H1 (cell line): Measurements from ENCODE around the gene NR1I2. TPM values are rescaled to one million over a fixed set of nuclear protein-coding genes. Genes with fewer than 3 reads are reported as not detected.

Experiments
- CTCF ChIA-PET: fragments of 300-600 bp; sonication (Branson Sonifier 250); formaldehyde crosslinking; loops from one replicate; lab custom pipeline; 2021; ENCODE audit not compliant: partially characterized antibody; lab: Charles Lee
- POLR2A ChIA-PET: fragments of 300-600 bp; sonication (Branson Sonifier 250); formaldehyde crosslinking; loops from one replicate; lab custom pipeline; 2021; ENCODE audit warnings: inconsistent platforms; ENCODE audit not compliant: partially characterized antibody; lab: Charles Lee
- DNase-seq, 2 experiments: peaks; one replicate each; pipeline versions ENCODE4 v3.0.0 to v3.0.0-alpha.2; 2010 to 2022; ENCODE audit warnings: low spot score in 2 of 2, low read depth in 1 of 2, mixed read lengths in 1 of 2
- FAIRE-seq: peaks from 2 replicates; lab custom pipeline; 2011; peaks lifted over from hg19 to GRCh38; lab: Jason Lieb, UNC
- H2AFZ ChIP-seq: 2 replicates; pipeline ENCODE4 v1.8.1; 2012; ENCODE audit warnings: low read length, inconsistent platforms
- H2AK5ac ChIP-seq: 2 replicates; pipeline ENCODE4 v1.6.1; 2013; ENCODE audit warnings: low read depth, low read length
- H2BK120ac ChIP-seq: replicated peaks from 2 replicates; pipeline ENCODE3; 2013; ENCODE audit warnings: low read depth, low read length, inconsistent platforms
- H2BK12ac ChIP-seq: 2 replicates; pipeline ENCODE4 v1.6.1; 2013; ENCODE audit warnings: low read depth, low read length
- H2BK15ac ChIP-seq: 2 replicates; pipeline ENCODE4 v1.6.1; 2013; ENCODE audit warnings: low read length
- H2BK20ac ChIP-seq: 2 replicates; pipeline ENCODE4 v1.6.1; 2013; ENCODE audit warnings: low read length
- H2BK5ac ChIP-seq: 2 replicates; pipeline ENCODE4 v1.6.1; 2013; ENCODE audit warnings: low read depth, low read length
- H3K14ac ChIP-seq: 2 replicates; pipeline ENCODE4 v1.6.1; 2013; ENCODE audit warnings: inconsistent platforms; ENCODE audit not compliant: insufficient read length
- H3K18ac ChIP-seq: 2 replicates; pipeline ENCODE4 v1.6.1; 2013; ENCODE audit warnings: low read length; ENCODE audit errors: extremely low read depth
- H3K23ac ChIP-seq: 2 replicates; pipeline ENCODE4 v1.6.1; 2013; ENCODE audit warnings: inconsistent platforms; ENCODE audit not compliant: insufficient read length
- H3K23me2 ChIP-seq: 2 replicates; pipeline ENCODE4 v1.6.1; 2013; ENCODE audit warnings: low read depth, low read length
- H3K27ac ChIP-seq: 2 replicates; pipeline ENCODE4 v1.6.1; 2011; ENCODE audit warnings: low read depth, low read length, inconsistent platforms
- H3K27me3 ChIP-seq, 4 experiments: replicated peaks in 1 of 4; 1 replicate in 1 of 4; 2 replicates in 3 of 4; pipeline versions ENCODE4 v1.6.1 to v1.8.1; 2011 to 2013; ENCODE audit warnings: low read length in 3 of 4, mild to moderate bottlenecking in 3 of 4, inconsistent platforms in 2 of 4, mixed read lengths in 2 of 4, moderate library complexity in 1 of 4; ENCODE audit not compliant: control insufficient read depth in 3 of 4, insufficient read depth in 3 of 4; ENCODE audit errors: extremely low read depth in 1 of 4
- H3K36me3 ChIP-seq, 4 experiments: 2 replicates each; pipeline versions ENCODE4 v1.6.1 to v1.8.1; 2011 to 2013; ENCODE audit warnings: mild to moderate bottlenecking in 4 of 4, low read length in 3 of 4, moderate library complexity in 2 of 4, control low read depth in 1 of 4, inconsistent platforms in 1 of 4; ENCODE audit not compliant: insufficient read depth in 4 of 4, control insufficient read depth in 2 of 4
- H3K4ac ChIP-seq: replicated peaks from 2 replicates; pipeline ENCODE3; 2013; ENCODE audit warnings: low read length, low read depth, mixed read lengths, inconsistent platforms; ENCODE audit not compliant: insufficient read length
- H3K4me1 ChIP-seq, 4 experiments: replicated peaks in 1 of 4; 1 replicate in 1 of 4; 2 replicates in 3 of 4; pipeline versions ENCODE4 v1.6.1 to v1.8.1; 2011 to 2013; ENCODE audit warnings: low read length in 3 of 4, inconsistent platforms in 2 of 4, mixed read lengths in 1 of 4; ENCODE audit not compliant: insufficient read depth in 4 of 4, control insufficient read depth in 3 of 4
- H3K4me2 ChIP-seq, 2 experiments: 2 replicates each; pipeline versions ENCODE4 v1.6.1 to v1.8.1; 2011 to 2013; ENCODE audit warnings: low read depth in 2 of 2, low read length in 2 of 2, control low read depth in 1 of 2, inconsistent platforms in 1 of 2, mild to moderate bottlenecking in 1 of 2; ENCODE audit not compliant: insufficient read depth in 1 of 2
- H3K4me3 ChIP-seq, 4 experiments: fragments of 200-600, 300-600 bp in 1 of 4; sonication (generic), shearing (Covaris generic), sonication (Bioruptor Twin) in 1 of 4; 2 replicates each; pipeline versions ENCODE4 v1.5.1 to v1.8.1; 2011 to 2016; ENCODE audit warnings: low read length in 4 of 4, low read depth in 3 of 4, control low read depth in 2 of 4, inconsistent platforms in 2 of 4, mild to moderate bottlenecking in 2 of 4, mixed read lengths in 1 of 4, moderate library complexity in 1 of 4; ENCODE audit not compliant: insufficient read depth in 2 of 4; ENCODE audit errors: extremely low read depth in 1 of 4
- H3K56ac ChIP-seq: replicated peaks from 2 replicates; pipeline ENCODE3; 2013; ENCODE audit warnings: low read depth, mild to moderate bottlenecking, mixed read lengths, low read length, inconsistent platforms; ENCODE audit not compliant: insufficient read length
- H3K79me1 ChIP-seq: 2 replicates; pipeline ENCODE4 v1.6.1; 2013; ENCODE audit warnings: low read depth, low read length, control low read depth
- H3K79me2 ChIP-seq, 2 experiments: 2 replicates each; pipeline versions ENCODE4 v1.6.1 to v1.8.1; 2012 to 2013; ENCODE audit warnings: low read length in 2 of 2, mild to moderate bottlenecking in 2 of 2, inconsistent platforms in 1 of 2; ENCODE audit not compliant: insufficient read depth in 2 of 2, control insufficient read depth in 1 of 2
- H3K9ac ChIP-seq, 4 experiments: replicated peaks in 1 of 4; 1 replicate in 1 of 4; 2 replicates in 3 of 4; pipeline versions ENCODE4 v1.6.1 to v1.8.1; 2011 to 2013; ENCODE audit warnings: low read depth in 3 of 4, low read length in 3 of 4, control low read depth in 2 of 4, mild to moderate bottlenecking in 2 of 4, moderate library complexity in 2 of 4, inconsistent platforms in 1 of 4; ENCODE audit errors: extremely low read depth in 1 of 4
- H3K9me3 ChIP-seq, 2 experiments: 2 replicates each; pipeline versions ENCODE4 v1.6.1 to v1.8.1; 2012 to 2013; ENCODE audit warnings: mild to moderate bottlenecking in 2 of 2, moderate library complexity in 2 of 2, control low read depth in 1 of 2, inconsistent platforms in 1 of 2, low read depth in 1 of 2, low read length in 1 of 2, mixed read lengths in 1 of 2; ENCODE audit not compliant: insufficient read depth in 2 of 2
- H4K20me1 ChIP-seq, 2 experiments: replicated peaks in 1 of 2; 2 replicates each; pipeline versions ENCODE3 to v1.8.1; 2011 to 2013; ENCODE audit warnings: inconsistent platforms in 2 of 2, low read length in 2 of 2, mild to moderate bottlenecking in 1 of 2; ENCODE audit not compliant: insufficient read depth in 2 of 2, control insufficient read depth in 1 of 2
- H4K5ac ChIP-seq: 2 replicates; pipeline ENCODE4 v1.6.1; 2013; ENCODE audit warnings: low read length, low read depth, mixed read lengths, inconsistent platforms; ENCODE audit not compliant: insufficient read length
- H4K8ac ChIP-seq: 2 replicates; pipeline ENCODE4 v1.8.0; 2013; ENCODE audit warnings: mild to moderate bottlenecking, moderate library complexity, low read length, inconsistent platforms; ENCODE audit not compliant: insufficient read depth; ENCODE audit errors: extremely low read depth
- H4K91ac ChIP-seq: replicated peaks from 2 replicates; pipeline ENCODE3; 2013; ENCODE audit warnings: low read length, mixed read lengths, inconsistent platforms; ENCODE audit not compliant: insufficient read length
- BACH1 ChIP-seq: IDR thresholded peaks from 2 replicates; pipeline ENCODE4 v1.6.1; 2012; ENCODE audit warnings: low read length, improper control_type of control experiment
- KDM1A ChIP-seq: fragments of 200-600, 300-600 bp; sonication (generic); IDR thresholded peaks from 2 replicates; pipeline ENCODE4 v1.7.1; 2016; ENCODE audit warnings: mild to moderate bottlenecking, low read length, borderline replicate concordance
- KDM4A ChIP-seq: IDR thresholded peaks from one replicate; pipeline ENCODE4 v1.7.1; 2012; ENCODE audit warnings: low read depth, mild to moderate bottlenecking, moderate library complexity, low read length, inconsistent platforms; ENCODE audit not compliant: severe bottlenecking
- RAD21 ChIP-seq, 2 experiments: IDR thresholded peaks in 1 of 2; conservative IDR thresholded peaks in 1 of 2; 2 replicates each; pipeline ENCODE4 v1.6.1; 2011; ENCODE audit warnings: low read depth in 2 of 2, low read length in 2 of 2, improper control_type of control experiment in 1 of 2, inconsistent platforms in 1 of 2, mild to moderate bottlenecking in 1 of 2, moderate library complexity in 1 of 2
- RNF2 ChIP-seq: fragments of 200-900, 300-1000 bp; sonication (generic); IDR thresholded peaks from 2 replicates; pipeline ENCODE4 v1.7.1; 2016; ENCODE audit warnings: borderline replicate concordance, low read depth, mild to moderate bottlenecking, antibody characterized with exemption, low read length; ENCODE audit not compliant: poor library complexity, severe bottlenecking; ENCODE audit errors: missing control alignments
- SIN3A ChIP-seq, 2 experiments: IDR thresholded peaks in 1 of 2; conservative IDR thresholded peaks in 1 of 2; 2 replicates each; pipeline ENCODE4 v1.6.1; 2011 to 2012; ENCODE audit warnings: low read length in 2 of 2, improper control_type of control experiment in 1 of 2, low read depth in 1 of 2, mild to moderate bottlenecking in 1 of 2
- WGBS, 2 experiments: shearing (Covaris generic) in 1 of 2; methylation state at CpG; one replicate each; pipeline versions ENCODE4 v1.1.6 to v1.1.7; 2013 to 2015; ENCODE audit warnings: low lambda C conversion rate in 2 of 2, mixed read lengths in 2 of 2, inconsistent platforms in 1 of 2, low coverage in 1 of 2, missing lambda C conversion rate in 1 of 2; ENCODE audit not compliant: insufficient replicate concordance in 2 of 2, insufficient coverage in 1 of 2, insufficient read length in 1 of 2; ENCODE audit errors: extremely low coverage in 1 of 2, missing lambda C conversion rate in 1 of 2; 5-methylcytosine and 5-hydroxymethylcytosine counted together
- polyA plus RNA-seq, 7 experiments: library from polyadenylated mRNA; depleted of rRNA in 3 of 7; stranded (reverse) in 5 of 7; unstranded in 2 of 7; fragments of >200 nt in 5 of 7; fragments of 200-250 nt in 2 of 7; gene quantifications; 1 replicate in 5 of 7; 2 replicates in 1 of 7; 4 replicates in 1 of 7; pipeline versions ENCODE4 v1.2.1 to v1.2.3, GENCODE V29; 2011 to 2013; ENCODE audit warnings: missing spikeins in 2 of 7, mixed read lengths in 2 of 7
- total RNA-seq: library from RNA; stranded (reverse); fragmentation: NEBNext Ultra II Directional; extraction: Animal tissue kit (Norgen Biotek cat#: 25700); gene quantifications from 2 replicates; pipeline ENCODE4 v1.2.1, GENCODE V29; 2021
- TF ChIP-seq, protein P1 (sequence below), 3 experiments: IDR thresholded peaks; 1 replicate in 2 of 3; 2 replicates in 1 of 3; pipeline versions ENCODE4 v1.5.1 to v1.6.1; 2011; ENCODE audit warnings: low read length in 3 of 3, mild to moderate bottlenecking in 3 of 3, inconsistent platforms in 2 of 3, low read depth in 1 of 3, moderate library complexity in 1 of 3; ENCODE audit not compliant: insufficient read depth in 1 of 3; ENCODE audit errors: control extremely low read depth in 1 of 3
- TF ChIP-seq, protein P2 (sequence below): IDR thresholded peaks from 2 replicates; pipeline ENCODE4 v1.6.1; 2012; ENCODE audit warnings: inconsistent platforms

Gene NR1I2
- total and polyA plus RNA-seq, 2 of the 8 experiments (the other 6 are each of a cell fraction or from before 2014, with no cell fraction given) = 0.28 to 1.8 TPM

DNA sequence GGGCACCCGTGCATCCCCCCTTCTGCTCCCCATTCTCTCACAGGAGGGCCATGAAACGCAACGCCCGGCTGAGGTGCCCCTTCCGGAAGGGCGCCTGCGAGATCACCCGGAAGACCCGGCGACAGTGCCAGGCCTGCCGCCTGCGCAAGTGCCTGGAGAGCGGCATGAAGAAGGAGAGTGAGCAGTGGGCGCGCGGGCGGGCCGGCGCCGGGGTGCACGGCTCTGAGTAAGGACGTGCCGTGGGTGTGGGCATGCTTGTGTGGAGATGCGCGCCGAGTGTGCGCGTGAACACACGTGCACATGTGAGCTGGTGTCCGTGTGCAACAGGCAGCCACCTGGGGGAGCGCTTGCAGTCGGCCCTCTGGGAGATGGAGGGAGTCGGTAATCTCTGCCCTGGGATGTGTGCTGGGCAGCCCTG, 28.1 kb downstream of the NR1I2 start:
- Histone ChIP-seq H3K23ac (no peak overlapping the region), H2AFZ (peak overlapping the region; percentile 81; the same call in 1 of the 2 replicates), H3K56ac (no peak overlapping the region), H3K36me3 (no peaks in the 10 kb centered on the region), H3K27me3 (peaks cover 0 to 6% (median 1%) of the 10 kb centered on the region in 4 experiments; a peak in 3 of 7 replicates), H4K8ac (peak overlapping the region; percentile 72; the same call in 1 of the 2 replicates), H3K4me3 (peak overlapping the region; percentile 34 to 64 (median 45); a peak in 7 of 8 replicates), H3K79me2 (no peaks in the 10 kb centered on the region), H3K23me2 (no peaks in the 10 kb centered on the region; the same call in 1 of the 2 replicates), H3K4ac (no peak overlapping the region), H4K91ac (no peak overlapping the region), H2AK5ac (no peak overlapping the region), H3K79me1 (no peaks in the 10 kb centered on the region), H4K20me1 (no peaks in the 10 kb centered on the region), H3K9ac (peak overlapping the region in 1 of 4 experiments; percentile 8; a peak in 2 of 7 replicates), H4K5ac (no peak overlapping the region), H3K4me2 (peak overlapping the region; percentile 65 to 73), H3K18ac (no peak overlapping the region), H2BK5ac (no peak overlapping the region), H2BK20ac (no peak overlapping the region), H2BK120ac (no peak overlapping the region), H2BK12ac (no peak overlapping the region), H3K9me3 (no peaks in the 10 kb centered on the region), H3K4me1 (peaks cover 0 to 8% (median 3%) of the 10 kb centered on the region in 4 experiments; a peak in 5 of 7 replicates), H3K27ac (no peak overlapping the region), H2BK15ac (no peak overlapping the region; the same call in 1 of the 2 replicates), H3K14ac (no peak overlapping the region)
- ChIA-PET POLR2A (interaction anchor here (0.7 to 1.8 kb wide), 6 partner anchors 10 to 368 kb away, joined by 3 to 5 read pairs (median 3); no protein-coding TSS in a partner anchor), CTCF (interaction anchor here (1.0 to 1.1 kb wide), 3 partner anchors 10 to 94 kb away, joined by 3 to 6 read pairs (median 3); no protein-coding TSS in a partner anchor)
- WGBS, 2 experiments = 7% methylated on average over 32 of the region's 33 CpGs; no CpG with 5 or more reads in 1 of the 2 experiments
- no peak for FAIRE-seq
- no peak for DNase-seq
- TF ChIP-seq KDM4A = peak; percentile 72
- no peak for TF ChIP-seq RNF2
- TF ChIP-seq, protein P1, sequence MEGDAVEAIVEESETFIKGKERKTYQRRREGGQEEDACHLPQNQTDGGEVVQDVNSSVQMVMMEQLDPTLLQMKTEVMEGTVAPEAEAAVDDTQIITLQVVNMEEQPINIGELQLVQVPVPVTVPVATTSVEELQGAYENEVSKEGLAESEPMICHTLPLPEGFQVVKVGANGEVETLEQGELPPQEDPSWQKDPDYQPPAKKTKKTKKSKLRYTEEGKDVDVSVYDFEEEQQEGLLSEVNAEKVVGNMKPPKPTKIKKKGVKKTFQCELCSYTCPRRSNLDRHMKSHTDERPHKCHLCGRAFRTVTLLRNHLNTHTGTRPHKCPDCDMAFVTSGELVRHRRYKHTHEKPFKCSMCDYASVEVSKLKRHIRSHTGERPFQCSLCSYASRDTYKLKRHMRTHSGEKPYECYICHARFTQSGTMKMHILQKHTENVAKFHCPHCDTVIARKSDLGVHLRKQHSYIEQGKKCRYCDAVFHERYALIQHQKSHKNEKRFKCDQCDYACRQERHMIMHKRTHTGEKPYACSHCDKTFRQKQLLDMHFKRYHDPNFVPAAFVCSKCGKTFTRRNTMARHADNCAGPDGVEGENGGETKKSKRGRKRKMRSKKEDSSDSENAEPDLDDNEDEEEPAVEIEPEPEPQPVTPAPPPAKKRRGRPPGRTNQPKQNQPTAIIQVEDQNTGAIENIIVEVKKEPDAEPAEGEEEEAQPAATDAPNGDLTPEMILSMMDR (IDR thresholded peaks at IDR 0.05; ENCODE audit: control extremely low read depth in 1 of 3, insufficient read depth in 1 of 3, low read depth in 1 of 3, low read length in 3 of 3) = peak in 2 of 3 experiments; percentile 37 to 39; a peak in 2 of 4 replicates
- TF ChIP-seq KDM1A = peak; percentile 20; the same call in 1 of the 2 replicates
- no peak for TF ChIP-seq BACH1
- TF ChIP-seq, protein P2, sequence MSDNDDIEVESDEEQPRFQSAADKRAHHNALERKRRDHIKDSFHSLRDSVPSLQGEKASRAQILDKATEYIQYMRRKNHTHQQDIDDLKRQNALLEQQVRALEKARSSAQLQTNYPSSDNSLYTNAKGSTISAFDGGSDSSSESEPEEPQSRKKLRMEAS = peak; percentile 84; the same call in 1 of the 2 replicates
- TF ChIP-seq SIN3A (conservative IDR thresholded peaks at IDR 0.05 in 1 of 2, IDR thresholded peaks at IDR 0.05 in 1 of 2; ENCODE audit: low read depth in 1 of 2, low read length in 2 of 2) = 0 out of 4 replicates have a peak, but pooled peaks of 1 of the 2 experiments have one; percentile 22
- TF ChIP-seq RAD21 (IDR thresholded peaks at IDR 0.05 in 1 of 2, conservative IDR thresholded peaks at IDR 0.05 in 1 of 2; ENCODE audit: low read depth in 2 of 2, low read length in 2 of 2) = peak; percentile 12 to 24; a peak in 2 of 4 replicates
